H9 (cell line): ENCODE measurements around the gene GSTO2. TPM values are rescaled to one million over a fixed set of nuclear protein-coding genes. Genes with fewer than 3 reads are reported as not detected.

Source experiments
- DNase-seq: peaks from one replicate; pipeline ENCODE4 v3.0.0-alpha.2; 2017
- H2AFZ ChIP-seq: one replicate; pipeline ENCODE4 v1.6.1; 2013; ENCODE audit warnings: mild to moderate bottlenecking, low read length, control low read depth, moderate library complexity
- H2AK5ac ChIP-seq: 2 replicates; pipeline ENCODE4 v1.6.1; 2013; ENCODE audit warnings: low read length, control low read depth, mixed read lengths; ENCODE audit not compliant: insufficient read length
- H2BK120ac ChIP-seq: one replicate; pipeline ENCODE4 v1.6.1; 2013; ENCODE audit warnings: low read depth, mild to moderate bottlenecking, low read length, control low read depth, inconsistent platforms; ENCODE audit not compliant: poor library complexity, severe bottlenecking
- H2BK12ac ChIP-seq: 2 replicates; pipeline ENCODE4 v1.6.1; 2013; ENCODE audit warnings: low read length, control low read depth, mixed read lengths, low read depth; ENCODE audit not compliant: insufficient read length
- H2BK15ac ChIP-seq: 2 replicates; pipeline ENCODE4 v1.6.1; 2013; ENCODE audit warnings: low read depth, low read length, control low read depth
- H2BK20ac ChIP-seq: one replicate; pipeline ENCODE4 v1.6.1; 2013; ENCODE audit warnings: low read depth, mild to moderate bottlenecking, low read length, control low read depth, inconsistent platforms; ENCODE audit not compliant: poor library complexity, severe bottlenecking
- H2BK5ac ChIP-seq: 2 replicates; pipeline ENCODE4 v1.6.1; 2013; ENCODE audit warnings: low read length, control low read depth, mixed read lengths; ENCODE audit not compliant: insufficient read length
- H3K14ac ChIP-seq: 2 replicates; pipeline ENCODE4 v1.6.1; 2013; ENCODE audit warnings: low read length, control low read depth; ENCODE audit not compliant: insufficient read depth
- H3K18ac ChIP-seq: 2 replicates; pipeline ENCODE4 v1.6.1; 2013; ENCODE audit warnings: low read depth, mild to moderate bottlenecking, mixed read lengths, low read length, control low read depth; ENCODE audit not compliant: insufficient read length
- H3K23ac ChIP-seq: 2 replicates; pipeline ENCODE4 v1.6.1; 2013; ENCODE audit warnings: low read length, control low read depth, mixed read lengths, low read depth; ENCODE audit not compliant: insufficient read length
- H3K23me2 ChIP-seq: 2 replicates; pipeline ENCODE4 v1.6.1; 2013; ENCODE audit warnings: low read depth, mild to moderate bottlenecking, mixed read lengths, low read length, control low read depth; ENCODE audit not compliant: insufficient read length, poor library complexity, severe bottlenecking
- H3K27ac ChIP-seq: 2 replicates; pipeline ENCODE4 v1.5.1; 2013; ENCODE audit warnings: low read length, control low read depth, mixed read lengths, low read depth; ENCODE audit not compliant: insufficient read length
- H3K27me3 ChIP-seq: 2 replicates; pipeline ENCODE4 v1.6.1; 2013; ENCODE audit warnings: low read length, control low read depth, inconsistent platforms; ENCODE audit not compliant: insufficient read depth
- H3K4ac ChIP-seq: 2 replicates; pipeline ENCODE4 v1.6.1; 2013; ENCODE audit warnings: low read depth, mild to moderate bottlenecking, control low read depth, inconsistent platforms, low read length, moderate library complexity
- H3K4me1 ChIP-seq: 2 replicates; pipeline ENCODE4 v1.6.1; 2013; ENCODE audit warnings: low read length, control low read depth, inconsistent platforms; ENCODE audit not compliant: insufficient read depth
- H3K4me2 ChIP-seq: 2 replicates; pipeline ENCODE4 v1.6.1; 2013; ENCODE audit warnings: low read length, control low read depth, mixed read lengths; ENCODE audit not compliant: insufficient read length, insufficient read depth
- H3K56ac ChIP-seq: 2 replicates; pipeline ENCODE4 v1.6.1; 2013; ENCODE audit warnings: low read depth, mild to moderate bottlenecking, mixed read lengths, low read length, control low read depth; ENCODE audit not compliant: insufficient read length
- H3K79me1 ChIP-seq: 2 replicates; pipeline ENCODE4 v1.6.1; 2013; ENCODE audit warnings: low read depth, mild to moderate bottlenecking, moderate library complexity, low read length, control low read depth, inconsistent platforms; ENCODE audit not compliant: insufficient read depth, poor library complexity, severe bottlenecking
- H3K79me2 ChIP-seq: 2 replicates; pipeline ENCODE4 v1.6.1; 2013; ENCODE audit warnings: low read length, control low read depth, inconsistent platforms; ENCODE audit not compliant: insufficient read depth
- H3K9ac ChIP-seq: 2 replicates; pipeline ENCODE4 v1.6.1; 2013; ENCODE audit warnings: low read length, control low read depth, mixed read lengths; ENCODE audit not compliant: insufficient read length; ENCODE audit errors: extremely low read depth
- H3K9me3 ChIP-seq: one replicate; pipeline ENCODE4 v1.6.1; 2013; ENCODE audit warnings: low read depth, low read length, inconsistent platforms; ENCODE audit not compliant: control insufficient read depth
- H3T11ph ChIP-seq: one replicate; pipeline ENCODE4 v1.6.1; 2013; ENCODE audit warnings: mild to moderate bottlenecking, low read length, control low read depth, inconsistent platforms
- H4K20me1 ChIP-seq: one replicate; pipeline ENCODE4 v1.6.1; 2013; ENCODE audit not compliant: control insufficient read depth, insufficient read length, insufficient read depth
- H4K5ac ChIP-seq: 2 replicates; pipeline ENCODE4 v1.6.1; 2013; ENCODE audit warnings: low read depth, mild to moderate bottlenecking, mixed read lengths, low read length, control low read depth; ENCODE audit not compliant: insufficient read length
- H4K8ac ChIP-seq: replicated peaks from 2 replicates; pipeline ENCODE4 v1.6.1; 2013; ENCODE audit warnings: low read length, control low read depth, mixed read lengths, low read depth; ENCODE audit not compliant: insufficient read length
- H4K91ac ChIP-seq: 2 replicates; pipeline ENCODE4 v1.6.1; 2013; ENCODE audit warnings: low read depth, mild to moderate bottlenecking, moderate library complexity, mixed read lengths, low read length, control low read depth; ENCODE audit not compliant: insufficient read length
- H3K27ac Mint-ChIP-seq, 3 experiments: 2 replicates in 2 of 3; 3 replicates in 1 of 3; pipeline ENCODE4 v1.8.0; 2020 to 2021; ENCODE audit warnings: mixed read lengths in 3 of 3, mild to moderate bottlenecking in 1 of 3, moderate library complexity in 1 of 3
- H3K27me3 Mint-ChIP-seq: 2 replicates; pipeline ENCODE4 v1.8.0; 2021; ENCODE audit warnings: low read depth, mild to moderate bottlenecking, moderate library complexity, mixed read lengths
- H3K36me3 Mint-ChIP-seq, 3 experiments: 2 replicates in 2 of 3; 3 replicates in 1 of 3; pipeline ENCODE4 v1.8.0; 2020 to 2021; ENCODE audit warnings: low read depth in 3 of 3, mixed read lengths in 3 of 3; ENCODE audit not compliant: insufficient read depth in 1 of 3
- H3K4me1 Mint-ChIP-seq, 2 experiments: 2 replicates each; pipeline ENCODE4 v1.8.0; 2020; ENCODE audit warnings: mixed read lengths in 2 of 2
- H3K4me3 Mint-ChIP-seq, 2 experiments: 2 replicates in 1 of 2; 3 replicates in 1 of 2; pipeline ENCODE4 v1.8.0; 2020 to 2021; ENCODE audit warnings: mild to moderate bottlenecking in 2 of 2, mixed read lengths in 2 of 2, moderate library complexity in 1 of 2
- H3K9me3 Mint-ChIP-seq, 2 experiments: 2 replicates in 1 of 2; 3 replicates in 1 of 2; pipeline ENCODE4 v1.8.0; 2020; ENCODE audit warnings: mild to moderate bottlenecking in 2 of 2, mixed read lengths in 2 of 2, moderate library complexity in 1 of 2
- WGBS: extraction: QIAGEN DNeasy Blood & Tissue Kit; methylation state at CpG from one replicate; pipeline ENCODE4 v1.1.7; 2013; ENCODE audit warnings: missing lambda C conversion rate, low lambda C conversion rate, mixed read lengths; ENCODE audit not compliant: insufficient read length; ENCODE audit errors: extremely low coverage; 5-methylcytosine and 5-hydroxymethylcytosine counted together
- total RNA-seq: library from RNA; stranded (reverse); gene quantifications from 2 replicates; pipeline ENCODE4 v1.2.1, GENCODE V29; 2021
- TF ChIP-seq, protein P1 (sequence below): fragments of 200-600 bp; sonication (generic); conservative IDR thresholded peaks from 3 replicates; pipeline ENCODE4 v1.8.0; 2021; ENCODE audit warnings: antibody characterized with exemption, mild to moderate bottlenecking

GSTO2 gene
- total RNA-seq, 1 experiment from 2014 or later, result 14.5 TPM

DNA sequence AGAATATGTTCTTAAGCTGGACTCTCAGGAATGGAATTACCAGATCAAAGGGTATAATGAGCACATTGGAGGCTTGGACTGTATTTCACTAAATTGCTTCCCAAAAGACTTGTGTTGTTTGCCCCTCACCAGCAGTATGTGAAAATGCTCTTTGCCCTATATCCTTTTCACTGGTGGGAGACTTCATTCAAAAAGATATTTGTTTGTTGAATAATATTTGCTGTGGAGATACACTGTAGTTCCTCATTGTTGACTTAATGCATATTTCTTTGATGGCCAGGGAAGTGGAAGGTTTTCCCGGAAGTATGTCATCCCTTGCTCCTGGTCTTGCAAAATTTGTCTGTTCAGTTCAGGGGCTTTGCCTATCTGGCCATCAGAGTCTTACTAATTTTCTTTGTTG is 19.4 kb downstream of the GSTO2 start:
- Histone ChIP-seq H3K56ac (no peak overlapping the region), H3K27ac (no peak overlapping the region)
- no peak overlapping the region for H3K4me3 Mint-ChIP-seq

More for the DNA sequence above, 19.4 kb downstream of the GSTO2 start:
- Histone ChIP-seq H3K18ac (no peak overlapping the region), H4K20me1 (no peaks in the 10 kb centered on the region), H2AK5ac (no peak overlapping the region), H2BK120ac (no peak overlapping the region), H4K91ac (no peak overlapping the region), H2BK12ac (no peak overlapping the region), H3T11ph (no peak overlapping the region), H2BK20ac (no peak overlapping the region), H3K14ac (no peak overlapping the region), H3K4ac (no peak overlapping the region), H4K5ac (no peak overlapping the region), H3K9me3 (no peaks in the 10 kb centered on the region), H3K23ac (no peak overlapping the region), H3K9ac (no peak overlapping the region), H3K23me2 (no peaks in the 10 kb centered on the region), H2BK5ac (no peak overlapping the region), H2BK15ac (no peak overlapping the region), H4K8ac (no peak overlapping the region), H3K4me2 (no peak overlapping the region), H3K79me1 (no peaks in the 10 kb centered on the region), H3K79me2 (no peaks in the 10 kb centered on the region), H2AFZ (no peak overlapping the region), H3K4me1 (no peaks in the 10 kb centered on the region; the same call in 1 of the 2 replicates), H3K27me3 (no peaks in the 10 kb centered on the region)
- Mint-ChIP-seq H3K36me3 (0 out of 7 replicates have a peak, but pooled peaks cover 0 to 2% (median 0%) of the 10 kb centered on the region in 3 experiments), H3K27ac (no peak overlapping the region), H3K27me3 (peaks cover 8% of the 10 kb centered on the region), H3K9me3 (no peaks in the 10 kb centered on the region), H3K4me1 (peaks cover 18 to 19% of the 10 kb centered on the region in 2 experiments)
- TF ChIP-seq, protein P1, sequence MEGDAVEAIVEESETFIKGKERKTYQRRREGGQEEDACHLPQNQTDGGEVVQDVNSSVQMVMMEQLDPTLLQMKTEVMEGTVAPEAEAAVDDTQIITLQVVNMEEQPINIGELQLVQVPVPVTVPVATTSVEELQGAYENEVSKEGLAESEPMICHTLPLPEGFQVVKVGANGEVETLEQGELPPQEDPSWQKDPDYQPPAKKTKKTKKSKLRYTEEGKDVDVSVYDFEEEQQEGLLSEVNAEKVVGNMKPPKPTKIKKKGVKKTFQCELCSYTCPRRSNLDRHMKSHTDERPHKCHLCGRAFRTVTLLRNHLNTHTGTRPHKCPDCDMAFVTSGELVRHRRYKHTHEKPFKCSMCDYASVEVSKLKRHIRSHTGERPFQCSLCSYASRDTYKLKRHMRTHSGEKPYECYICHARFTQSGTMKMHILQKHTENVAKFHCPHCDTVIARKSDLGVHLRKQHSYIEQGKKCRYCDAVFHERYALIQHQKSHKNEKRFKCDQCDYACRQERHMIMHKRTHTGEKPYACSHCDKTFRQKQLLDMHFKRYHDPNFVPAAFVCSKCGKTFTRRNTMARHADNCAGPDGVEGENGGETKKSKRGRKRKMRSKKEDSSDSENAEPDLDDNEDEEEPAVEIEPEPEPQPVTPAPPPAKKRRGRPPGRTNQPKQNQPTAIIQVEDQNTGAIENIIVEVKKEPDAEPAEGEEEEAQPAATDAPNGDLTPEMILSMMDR, result no peak
- WGBS, result no CpG with 5 or more reads among the region's 1 CpG
- DNase-seq, result no peak
